Chondrocyte (in vitro differentiated cells): ENCODE data around the gene RAD51B. TPM values are rescaled to one million over a fixed set of nuclear protein-coding genes. Genes with fewer than 3 reads are reported as not detected.

Source experiments
- DNase-seq: peaks from one replicate; pipeline ENCODE4 v3.0.0; 2021; ENCODE audit warnings: mixed read lengths, low spot score
- H3K27ac Mint-ChIP-seq: one replicate; pipeline ENCODE4 v1.8.0; 2021; ENCODE audit warnings: mild to moderate bottlenecking, moderate library complexity, mixed read lengths; ENCODE audit not compliant: unreplicated experiment
- H3K27me3 Mint-ChIP-seq: 2 replicates; pipeline ENCODE4 v1.8.0; 2021; ENCODE audit warnings: low read depth, mixed read lengths
- H3K36me3 Mint-ChIP-seq: 2 replicates; pipeline ENCODE4 v1.8.0; 2021; ENCODE audit warnings: low read depth, mixed read lengths
- H3K4me1 Mint-ChIP-seq: 2 replicates; pipeline ENCODE4 v1.8.0; 2021; ENCODE audit warnings: low read depth, mild to moderate bottlenecking, mixed read lengths
- H3K4me3 Mint-ChIP-seq: one replicate; pipeline ENCODE4 v1.8.0; 2021; ENCODE audit warnings: mild to moderate bottlenecking, moderate library complexity, mixed read lengths; ENCODE audit not compliant: unreplicated experiment
- H3K9me3 Mint-ChIP-seq: 2 replicates; pipeline ENCODE4 v1.8.0; 2021; ENCODE audit warnings: low read depth, mixed read lengths
- total RNA-seq: library from RNA; stranded (reverse); gene quantifications from 3 replicates; pipeline ENCODE4 v1.2.1, GENCODE V29; 2021
- TF ChIP-seq, protein P1 (sequence below): fragments of 200-600 bp; sonication (generic); IDR thresholded peaks from 2 replicates; pipeline ENCODE4 v1.5.0; 2021; ENCODE audit warnings: antibody characterized with exemption, mild to moderate bottlenecking, moderate library complexity

RAD51B gene
- total RNA-seq, 1 donor from 2014 or later: 8.2 TPM

DNA sequence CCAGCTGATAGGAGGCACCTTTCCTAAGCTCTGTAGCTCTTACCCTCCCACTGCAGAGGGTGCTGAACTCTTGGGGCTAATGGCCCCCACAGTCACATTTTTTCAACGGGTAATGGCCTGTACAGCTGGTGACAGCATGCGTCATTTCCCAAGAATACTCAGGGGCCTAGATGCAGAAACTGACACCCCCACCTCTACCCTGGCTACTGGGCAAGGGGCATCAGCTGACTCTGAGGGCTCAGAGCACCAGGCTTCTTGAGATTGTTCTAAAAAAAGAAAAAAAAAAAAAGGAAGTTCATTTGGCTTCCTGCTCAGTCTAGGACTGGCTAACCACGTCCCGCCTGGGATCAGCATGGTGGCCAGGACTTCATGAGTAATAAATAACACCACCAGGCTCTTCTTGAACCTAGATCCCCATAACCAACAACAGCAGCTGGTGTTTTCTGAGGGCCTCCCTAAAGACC lies 938.1 kb downstream of the RAD51B start:
- no peaks in the 10 kb centered on the region for H3K9me3 Mint-ChIP-seq
- no peaks in the 10 kb centered on the region for H3K27me3 Mint-ChIP-seq
- TF ChIP-seq, protein P1, sequence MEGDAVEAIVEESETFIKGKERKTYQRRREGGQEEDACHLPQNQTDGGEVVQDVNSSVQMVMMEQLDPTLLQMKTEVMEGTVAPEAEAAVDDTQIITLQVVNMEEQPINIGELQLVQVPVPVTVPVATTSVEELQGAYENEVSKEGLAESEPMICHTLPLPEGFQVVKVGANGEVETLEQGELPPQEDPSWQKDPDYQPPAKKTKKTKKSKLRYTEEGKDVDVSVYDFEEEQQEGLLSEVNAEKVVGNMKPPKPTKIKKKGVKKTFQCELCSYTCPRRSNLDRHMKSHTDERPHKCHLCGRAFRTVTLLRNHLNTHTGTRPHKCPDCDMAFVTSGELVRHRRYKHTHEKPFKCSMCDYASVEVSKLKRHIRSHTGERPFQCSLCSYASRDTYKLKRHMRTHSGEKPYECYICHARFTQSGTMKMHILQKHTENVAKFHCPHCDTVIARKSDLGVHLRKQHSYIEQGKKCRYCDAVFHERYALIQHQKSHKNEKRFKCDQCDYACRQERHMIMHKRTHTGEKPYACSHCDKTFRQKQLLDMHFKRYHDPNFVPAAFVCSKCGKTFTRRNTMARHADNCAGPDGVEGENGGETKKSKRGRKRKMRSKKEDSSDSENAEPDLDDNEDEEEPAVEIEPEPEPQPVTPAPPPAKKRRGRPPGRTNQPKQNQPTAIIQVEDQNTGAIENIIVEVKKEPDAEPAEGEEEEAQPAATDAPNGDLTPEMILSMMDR: no peak
- H3K4me1 Mint-ChIP-seq: peaks cover 23% of the 10 kb centered on the region
- no peak overlapping the region for H3K27ac Mint-ChIP-seq
- DNase-seq: no peak
- H3K4me3 Mint-ChIP-seq: no peak overlapping the region
- no peaks in the 10 kb centered on the region for H3K36me3 Mint-ChIP-seq

DNA sequence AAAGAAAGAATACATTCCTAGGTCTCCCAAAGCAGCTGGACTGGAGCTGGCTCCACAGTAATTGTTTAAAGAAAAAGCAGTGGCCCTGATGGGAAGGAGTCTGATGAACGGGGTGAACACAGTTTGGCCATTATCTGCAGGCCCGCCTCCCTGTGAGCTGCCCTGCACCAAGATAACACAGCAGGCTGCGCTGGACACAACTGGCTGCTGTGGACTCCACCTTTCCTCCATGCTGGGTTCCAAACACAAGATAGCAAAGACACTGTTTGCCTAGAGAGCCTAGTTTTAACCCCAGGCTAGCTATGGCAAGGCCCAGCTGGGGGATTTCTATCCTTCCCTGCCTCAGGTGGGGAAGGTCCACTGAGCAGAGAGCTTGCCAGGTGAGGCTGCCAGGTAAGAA lies 938.7 kb downstream of the RAD51B start:
- Mint-ChIP-seq H3K4me3 (no peak overlapping the region), H3K27ac (no peak overlapping the region), H3K9me3 (no peaks in the 10 kb centered on the region), H3K27me3 (no peaks in the 10 kb centered on the region), H3K36me3 (no peaks in the 10 kb centered on the region), H3K4me1 (peaks cover 23% of the 10 kb centered on the region)
- DNase-seq: no peak
- TF ChIP-seq, protein P1: no peak

DNA sequence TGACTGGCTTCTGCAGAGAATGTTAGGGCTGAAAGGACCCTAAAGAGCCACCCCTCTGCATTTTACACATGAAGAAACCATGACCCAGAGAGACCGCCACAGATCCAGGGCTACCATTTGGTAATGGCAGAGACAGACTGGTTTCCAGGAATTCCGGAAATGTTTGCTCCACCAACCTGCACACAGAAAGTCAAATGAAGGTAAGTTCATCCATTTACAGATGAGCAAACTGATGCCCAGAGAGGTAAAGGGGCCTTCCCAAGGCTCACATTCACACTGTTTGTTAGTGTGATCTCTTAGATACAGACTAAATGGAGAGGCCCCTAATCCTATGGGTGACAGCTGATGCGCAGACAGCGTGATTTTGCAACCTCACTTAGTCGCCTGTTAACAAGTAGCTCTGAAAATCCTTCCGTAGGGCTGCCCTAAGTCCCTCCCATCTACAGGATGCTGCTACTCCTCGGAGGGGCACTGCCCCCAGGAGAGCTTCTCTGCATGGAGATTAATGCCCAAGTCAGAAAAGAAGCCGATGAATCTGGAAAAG lies 939.5 kb downstream of the RAD51B start:
- TF ChIP-seq, protein P1: no peak
- H3K27me3 Mint-ChIP-seq: no peaks in the 10 kb centered on the region
- no peak overlapping the region for H3K4me3 Mint-ChIP-seq
- H3K9me3 Mint-ChIP-seq: no peaks in the 10 kb centered on the region
- H3K36me3 Mint-ChIP-seq: no peaks in the 10 kb centered on the region
- peaks cover 20% of the 10 kb centered on the region for H3K4me1 Mint-ChIP-seq
- DNase-seq: no peak
- H3K27ac Mint-ChIP-seq: no peak overlapping the region

DNA sequence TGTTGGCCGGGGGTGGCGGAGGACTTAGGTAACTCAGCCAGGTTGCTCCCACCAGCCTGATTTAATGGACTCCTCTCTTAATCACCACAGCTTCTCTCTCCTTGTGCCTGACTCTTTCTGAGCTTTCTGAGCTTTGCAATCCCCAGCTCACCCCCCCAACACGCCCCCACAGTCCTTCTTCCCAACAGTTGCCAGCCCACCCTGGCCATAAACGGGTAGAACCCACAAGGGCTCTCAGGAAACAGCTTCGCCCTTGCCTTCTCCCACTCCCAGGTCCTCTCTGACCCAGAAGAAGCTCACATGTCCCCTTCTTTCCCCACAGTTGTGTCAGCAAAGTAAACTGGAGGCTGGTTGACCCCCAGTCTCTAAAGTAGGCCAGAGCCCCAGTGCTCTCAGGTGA lies 940.4 kb downstream of the RAD51B start:
- H3K27ac Mint-ChIP-seq: no peak overlapping the region
- H3K4me3 Mint-ChIP-seq: no peak overlapping the region

DNA sequence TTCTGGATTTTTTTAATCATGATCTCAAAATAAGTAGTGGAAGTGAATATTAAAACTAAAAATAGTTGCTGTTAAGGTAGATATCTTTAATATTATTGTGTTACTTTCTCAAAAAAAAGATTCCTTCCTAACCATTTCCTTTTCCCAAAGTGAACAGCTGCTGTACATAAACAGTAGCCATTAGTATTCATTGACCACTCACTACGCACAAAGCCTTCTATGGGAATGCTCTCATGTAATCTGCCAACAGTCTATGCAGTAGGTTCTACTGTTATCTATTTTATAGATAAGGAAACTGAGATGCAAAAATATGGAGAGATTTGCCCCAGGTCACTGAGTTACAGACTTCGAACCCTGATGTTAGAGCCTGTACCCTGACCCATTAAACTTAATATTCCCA lies 941.2 kb downstream of the RAD51B start:
- DNase-seq: no peak
- Mint-ChIP-seq H3K4me3 (no peak overlapping the region), H3K4me1 (peaks cover 18% of the 10 kb centered on the region), H3K36me3 (no peaks in the 10 kb centered on the region), H3K27me3 (no peaks in the 10 kb centered on the region), H3K27ac (no peak overlapping the region), H3K9me3 (no peaks in the 10 kb centered on the region)
- TF ChIP-seq, protein P1: no peak

More for the DNA sequence above, 940.4 kb downstream of the RAD51B start:
- Mint-ChIP-seq H3K36me3 (no peaks in the 10 kb centered on the region), H3K27me3 (no peaks in the 10 kb centered on the region), H3K9me3 (no peaks in the 10 kb centered on the region), H3K4me1 (peaks cover 18% of the 10 kb centered on the region)
- TF ChIP-seq, protein P1: no peak
- no peak for DNase-seq
